Parathyroid adenoma (tissue), 2 donors: Measurements from ENCODE around the gene LDHAL6A.

Experiments used
- H2AFZ ChIP-seq: fragments of 300-600 bp; sonication (generic); one replicate; pipeline ENCODE4 v1.7.0; 2017; ENCODE audit warnings: antibody characterized with exemption, mild to moderate bottlenecking
- H3K27ac ChIP-seq: fragments of 300-600 bp; sonication (generic); one replicate; pipeline ENCODE4 v1.7.0; 2017
- H3K27me3 ChIP-seq: fragments of 300-600 bp; sonication (generic); one replicate; pipeline ENCODE4 v1.7.0; 2017; ENCODE audit warnings: low read length; ENCODE audit not compliant: control insufficient read depth, insufficient read depth
- H3K36me3 ChIP-seq: fragments of 300-600 bp; sonication (generic); one replicate; pipeline ENCODE4 v1.7.0; 2017; ENCODE audit warnings: low read length; ENCODE audit not compliant: control insufficient read depth, insufficient read depth
- H3K4me1 ChIP-seq: fragments of 300-600 bp; sonication (generic); one replicate; pipeline ENCODE4 v1.7.0; 2017; ENCODE audit warnings: control low read depth
- H3K4me2 ChIP-seq: fragments of 300-600 bp; sonication (generic); one replicate; pipeline ENCODE4 v1.7.0; 2017; ENCODE audit warnings: low read length
- H3K4me3 ChIP-seq: fragments of 300-600 bp; sonication (generic); one replicate; pipeline ENCODE4 v1.7.0; 2017; ENCODE audit warnings: low read depth, low read length
- H3K79me2 ChIP-seq: fragments of 300-600 bp; sonication (generic); one replicate; pipeline ENCODE4 v1.7.0; 2017; ENCODE audit warnings: control low read depth
- H3K9ac ChIP-seq: fragments of 300-600 bp; sonication (generic); one replicate; pipeline ENCODE4 v1.7.0; 2017; ENCODE audit warnings: mild to moderate bottlenecking
- H3K9me3 ChIP-seq: fragments of 300-600 bp; sonication (generic); one replicate; pipeline ENCODE4 v1.7.0; 2017; ENCODE audit warnings: low read length; ENCODE audit not compliant: control insufficient read depth
- CTCF ChIP-seq: fragments of 300-600 bp; sonication (generic); IDR thresholded peaks from one replicate; pipeline ENCODE4 v1.7.0; 2017; ENCODE audit warnings: antibody characterized with exemption, mild to moderate bottlenecking
- donor health status: primary hyperparathyroidism.

LDHAL6A gene

GRCh38 chr11:18523084-18523483 is 67.4 kb downstream of the LDHAL6A start:
- Histone ChIP-seq H3K9me3 (no peaks in the 10 kb centered on the region), H3K4me3 (no peak overlapping the region), H2AFZ (no peak overlapping the region), H3K9ac (no peak overlapping the region), H3K4me1 (no peaks in the 10 kb centered on the region), H3K4me2 (no peak overlapping the region), H3K36me3 (no peaks in the 10 kb centered on the region), H3K27ac (no peak overlapping the region), H3K79me2 (peaks cover 18% of the 10 kb centered on the region), H3K27me3 (no peaks in the 10 kb centered on the region)
- no peak for TF ChIP-seq CTCF

GRCh38 chr11:18524248-18524647 is 68.6 kb downstream of the LDHAL6A start:
- H3K27ac ChIP-seq: no peak overlapping the region
- no peak overlapping the region for H2AFZ ChIP-seq
- no peak overlapping the region for H3K4me2 ChIP-seq
- H3K9ac ChIP-seq: no peak overlapping the region
- H3K79me2 ChIP-seq: peaks cover 18% of the 10 kb centered on the region
- H3K36me3 ChIP-seq: no peaks in the 10 kb centered on the region
- no peaks in the 10 kb centered on the region for H3K4me1 ChIP-seq
- H3K27me3 ChIP-seq: no peaks in the 10 kb centered on the region
- H3K4me3 ChIP-seq: no peak overlapping the region
- TF ChIP-seq CTCF: no peak
- no peaks in the 10 kb centered on the region for H3K9me3 ChIP-seq

GRCh38 chr11:18526130-18526520 is 70.5 kb downstream of the LDHAL6A start:
- peaks cover 18% of the 10 kb centered on the region for H3K79me2 ChIP-seq
- no peaks in the 10 kb centered on the region for H3K9me3 ChIP-seq
- peak overlapping the region; percentile 81 for H3K4me2 ChIP-seq
- H3K27me3 ChIP-seq: no peaks in the 10 kb centered on the region
- peak overlapping the region; percentile 94 for H3K27ac ChIP-seq
- no peaks in the 10 kb centered on the region for H3K36me3 ChIP-seq
- H3K4me3 ChIP-seq: peak overlapping the region; percentile 89
- H2AFZ ChIP-seq: peak overlapping the region; percentile 94
- TF ChIP-seq CTCF: no peak
- H3K4me1 ChIP-seq: no peaks in the 10 kb centered on the region
- peak overlapping the region; percentile 76 for H3K9ac ChIP-seq

- peak within 1 kb of the TSS; percentile 94 for H2AFZ ChIP-seq
- TF ChIP-seq CTCF: no peak
- no peaks in the 10 kb centered on the region for H3K36me3 ChIP-seq
- peaks cover 18% of the 10 kb centered on the region for H3K79me2 ChIP-seq
- H3K9ac ChIP-seq: peak within 1 kb of the TSS; percentile 76
- H3K4me3 ChIP-seq: peak within 1 kb of the TSS; percentile 89
- peak within 1 kb of the TSS; percentile 94 for H3K27ac ChIP-seq
- peak within 1 kb of the TSS; percentile 81 for H3K4me2 ChIP-seq
- H3K4me1 ChIP-seq: no peaks in the 10 kb centered on the region
- no peaks in the 10 kb centered on the region for H3K9me3 ChIP-seq
- no peaks in the 10 kb centered on the region for H3K27me3 ChIP-seq
These were observed 71.1 kb downstream of the LDHAL6A start, which contains the start of gene TSG101 for GRCh38 chr11:18526521-18527296. TSG101 (minus strand) TSS chr11:18526942; CDS start chr11:18526816, 126 bp downstream.

GRCh38 chr11:18527512-18527911 is 71.9 kb downstream of the LDHAL6A start:
- Histone ChIP-seq H3K4me3 (peak overlapping the region; percentile 89), H3K4me1 (no peaks in the 10 kb centered on the region), H2AFZ (peak overlapping the region; percentile 94), H3K9ac (no peak overlapping the region), H3K27ac (peak overlapping the region; percentile 94), H3K4me2 (peak overlapping the region; percentile 81), H3K27me3 (no peaks in the 10 kb centered on the region), H3K79me2 (peaks cover 18% of the 10 kb centered on the region), H3K9me3 (no peaks in the 10 kb centered on the region), H3K36me3 (no peaks in the 10 kb centered on the region)
- no peak for TF ChIP-seq CTCF
